Fibroblast of the aortic adventitia (primary cell): ENCODE measurements around the gene A2ML1. TPM values are rescaled to one million over a fixed set of nuclear protein-coding genes. Genes with fewer than 3 reads are reported as not detected.

Source experiments
- DNase-seq: peaks from one replicate; pipeline ENCODE4 v3.0.0-alpha.2; 2010; ENCODE audit warnings: low read depth
- H3K4me3 ChIP-seq: 2 replicates; pipeline ENCODE4 v1.5.1; 2011; ENCODE audit warnings: low read depth, mild to moderate bottlenecking, control low read depth, low read length, moderate library complexity
- CTCF ChIP-seq: IDR thresholded peaks from 2 replicates; pipeline ENCODE4 v1.5.1; 2011; ENCODE audit warnings: mild to moderate bottlenecking, low read length, control low read depth, inconsistent platforms; ENCODE audit not compliant: insufficient read depth
- total RNA-seq: library from RNA; depleted of rRNA; stranded (reverse); fragments of >200 nt; gene quantifications from 2 replicates; pipeline ENCODE4 v1.2.3, GENCODE V29; 2012; ENCODE audit warnings: low replicate concordance

A2ML1 gene
- total RNA-seq, 1 donor = under 0.01 TPM

- TF ChIP-seq CTCF = no peak
- H3K4me3 ChIP-seq = no peak overlapping the region
- no peak for DNase-seq
Measured at GRCh38 chr12:8866429-8866828, 44.0 kb downstream of the A2ML1 start.

GRCh38 chr12:8867009-8867408 is 44.6 kb downstream of the A2ML1 start:
- no peak for TF ChIP-seq CTCF
- no peak for DNase-seq
- H3K4me3 ChIP-seq = no peak overlapping the region

- DNase-seq = no peak
- no peak for TF ChIP-seq CTCF
- no peak overlapping the region for H3K4me3 ChIP-seq
Measured at GRCh38 chr12:8867786-8868185, 45.4 kb downstream of the A2ML1 start.

DNA sequence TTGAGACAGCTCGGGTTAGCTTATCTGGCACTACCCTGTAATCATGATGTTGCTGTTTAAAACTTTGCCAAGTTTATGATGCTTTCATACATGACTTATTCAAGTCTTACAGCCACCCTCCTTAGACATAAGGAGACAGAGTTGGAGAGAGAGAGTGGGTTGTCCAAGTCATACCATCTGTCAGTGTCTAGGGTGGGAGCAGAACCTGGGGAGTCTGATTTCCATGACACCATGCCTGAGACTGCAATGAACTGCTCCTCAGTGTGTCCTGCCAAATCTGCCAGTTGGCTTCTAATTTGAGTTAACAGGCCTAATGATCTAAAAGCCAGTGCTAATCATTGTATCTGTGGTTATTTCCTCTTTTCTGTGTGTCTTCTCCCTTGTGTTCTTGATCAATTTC is 48.2 kb downstream of the A2ML1 start:
- TF ChIP-seq CTCF = no peak
- H3K4me3 ChIP-seq = no peak overlapping the region
- no peak for DNase-seq

GRCh38 chr12:8871068-8871467 is 48.6 kb downstream of the A2ML1 start:
- no peak for TF ChIP-seq CTCF
- H3K4me3 ChIP-seq = no peak overlapping the region
- no peak for DNase-seq

DNA sequence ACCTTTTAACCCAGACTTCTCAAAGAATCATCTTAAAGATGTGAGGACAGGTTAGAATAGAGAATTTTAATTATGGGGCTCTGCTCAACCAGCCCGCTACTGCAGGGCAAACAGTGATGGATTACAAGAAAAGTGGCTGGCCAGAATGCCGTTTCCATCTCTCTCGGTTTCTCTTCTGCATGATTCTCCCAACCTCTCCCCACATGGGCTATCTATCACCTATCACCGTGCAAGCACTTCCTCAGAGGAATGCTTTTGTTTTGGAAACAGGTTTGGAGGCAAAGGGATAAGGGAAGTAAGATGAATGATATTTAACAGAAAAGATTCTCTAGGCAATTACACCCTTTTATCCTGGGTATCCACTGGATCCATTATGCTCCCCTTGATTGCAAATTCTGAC is 54.5 kb downstream of the A2ML1 start:
- TF ChIP-seq CTCF = no peak
- no peak for DNase-seq
- no peak overlapping the region for H3K4me3 ChIP-seq

DNA sequence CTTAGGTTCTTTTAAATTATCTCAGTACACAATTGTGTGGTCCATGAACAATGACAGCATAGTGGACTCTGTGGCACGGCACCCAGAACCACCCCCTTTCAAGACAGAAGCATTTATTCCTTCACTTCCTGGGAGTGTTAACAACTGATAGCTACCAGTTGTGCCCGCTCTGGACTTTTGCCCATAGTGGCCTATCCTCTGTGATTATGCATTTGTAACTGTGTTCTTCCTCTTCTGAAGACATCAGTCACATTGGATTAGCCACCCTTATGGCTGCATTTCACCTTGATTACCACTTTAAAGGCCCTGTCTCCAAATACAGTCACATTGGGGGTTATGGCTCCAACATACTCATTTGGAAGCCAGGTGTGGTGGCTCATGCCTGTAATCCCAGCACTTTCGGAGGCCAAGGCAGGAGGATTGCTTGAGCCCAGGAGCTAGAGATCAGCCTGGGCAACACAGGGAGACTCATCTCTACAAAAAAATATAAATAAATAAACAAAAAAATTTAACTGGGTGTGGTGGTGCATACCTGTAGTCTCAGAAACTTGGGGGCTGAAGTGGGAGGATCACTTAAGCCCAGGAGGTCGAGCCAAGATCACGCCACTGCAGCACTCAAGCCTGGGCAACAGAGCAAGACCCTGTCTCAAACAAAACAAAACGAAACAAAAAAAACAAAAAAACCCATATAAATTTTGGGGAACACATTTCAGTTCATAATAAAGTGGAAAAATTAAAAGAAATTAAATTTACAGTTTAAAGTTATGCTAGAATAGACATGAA is 64.3 kb downstream of the A2ML1 start:
- no peak overlapping the region for H3K4me3 ChIP-seq
- TF ChIP-seq CTCF = no peak
- no peak for DNase-seq
